ENCODE data around the gene METRN. TPM values are rescaled to one million over a fixed set of nuclear protein-coding genes. Genes with fewer than 3 reads are reported as not detected.

Gene METRN
- polyA plus RNA-seq, 1 of the 3 experiments (the other 2 are of a cell fraction): 59.7 TPM

DNA sequence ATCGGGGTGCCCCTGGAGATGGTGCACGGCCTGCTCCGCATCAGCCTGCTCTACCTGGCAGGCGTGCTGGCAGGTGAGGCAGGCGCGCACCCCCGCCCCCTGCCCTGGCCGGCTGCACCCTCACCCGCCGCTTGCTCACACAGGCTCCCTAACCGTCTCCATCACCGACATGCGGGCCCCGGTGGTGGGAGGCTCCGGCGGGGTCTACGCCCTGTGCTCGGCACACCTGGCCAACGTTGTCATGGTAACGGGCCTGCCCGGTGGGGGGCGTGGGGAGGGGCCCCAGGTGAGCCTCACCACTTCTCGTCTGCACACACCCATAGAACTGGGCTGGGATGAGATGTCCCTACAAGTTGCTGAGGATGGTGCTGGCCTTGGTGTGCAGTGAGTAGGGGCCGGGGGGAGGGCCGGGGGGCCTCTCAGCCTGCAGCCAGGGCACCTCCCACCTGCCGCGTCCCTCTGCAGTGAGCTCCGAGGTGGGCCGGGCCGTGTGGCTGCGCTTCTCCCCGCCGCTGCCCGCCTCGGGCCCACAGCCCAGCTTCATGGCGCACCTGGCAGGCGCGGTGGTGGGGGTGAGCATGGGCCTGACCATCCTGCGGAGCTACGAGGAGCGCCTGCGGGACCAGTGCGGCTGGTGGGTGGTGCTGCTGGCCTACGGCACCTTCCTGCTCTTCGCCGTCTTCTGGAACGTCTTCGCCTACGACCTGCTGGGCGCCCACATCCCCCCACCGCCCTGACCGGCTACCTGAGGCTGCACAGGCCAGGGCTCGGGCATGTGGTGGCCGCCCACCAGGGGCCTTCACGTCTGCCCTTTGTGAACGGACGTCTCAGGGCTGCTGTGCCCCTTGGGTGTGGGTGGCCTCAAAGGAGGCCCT lies 37.4 kb upstream of the METRN start:
- H3K27me3 ChIP-seq (ENCODE audit: insufficient read depth): no peaks in the 10 kb centered on the region
- no peaks in the 10 kb centered on the region for H3K9me2 ChIP-seq
- H4K20me1 ChIP-seq (ENCODE audit: insufficient read depth): peaks cover 20% of the 10 kb centered on the region
- TF ChIP-seq TCF12 (IDR thresholded peaks at IDR 0.05) (no peak), FOXJ3 (CRISPR knock-in tag; IDR thresholded peaks at IDR 0.05) (no peak), MXI1 (IDR thresholded peaks at IDR 0.05; ENCODE audit: low read depth, low read length) (no peak), FOSL2 (IDR thresholded peaks at IDR 0.05; ENCODE audit: borderline replicate concordance, low read depth) (no peak), RFX5 (IDR thresholded peaks at IDR 0.05; ENCODE audit: low read length) (no peak), JUND (IDR thresholded peaks at IDR 0.05) (no peak), EP300 (IDR thresholded peaks at IDR 0.05; ENCODE audit: borderline replicate concordance in 1 of 2, low read depth in 1 of 2, low read length in 1 of 2) (no peak), TEAD4 (IDR thresholded peaks at IDR 0.05; ENCODE audit: borderline replicate concordance, insufficient read depth) (no peak), EZH2phosphoT487 (IDR thresholded peaks at IDR 0.05; ENCODE audit: borderline replicate concordance, low read depth) (no peak), RCOR1 (IDR thresholded peaks at IDR 0.05; ENCODE audit: low read length) (no peak), RXRA (IDR thresholded peaks at IDR 0.05; ENCODE audit: borderline replicate concordance, low read depth) (no peak), ELF1 (IDR thresholded peaks at IDR 0.05) (no peak), NRF1 (IDR thresholded peaks at IDR 0.05; ENCODE audit: low read depth, low read length) (no peak)
- TF ChIP-seq, protein P1, sequence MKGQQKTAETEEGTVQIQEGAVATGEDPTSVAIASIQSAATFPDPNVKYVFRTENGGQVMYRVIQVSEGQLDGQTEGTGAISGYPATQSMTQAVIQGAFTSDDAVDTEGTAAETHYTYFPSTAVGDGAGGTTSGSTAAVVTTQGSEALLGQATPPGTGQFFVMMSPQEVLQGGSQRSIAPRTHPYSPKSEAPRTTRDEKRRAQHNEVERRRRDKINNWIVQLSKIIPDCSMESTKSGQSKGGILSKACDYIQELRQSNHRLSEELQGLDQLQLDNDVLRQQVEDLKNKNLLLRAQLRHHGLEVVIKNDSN (IDR thresholded peaks at IDR 0.05; ENCODE audit: borderline replicate concordance, low read depth): no peak
- TF ChIP-seq, protein P2, sequence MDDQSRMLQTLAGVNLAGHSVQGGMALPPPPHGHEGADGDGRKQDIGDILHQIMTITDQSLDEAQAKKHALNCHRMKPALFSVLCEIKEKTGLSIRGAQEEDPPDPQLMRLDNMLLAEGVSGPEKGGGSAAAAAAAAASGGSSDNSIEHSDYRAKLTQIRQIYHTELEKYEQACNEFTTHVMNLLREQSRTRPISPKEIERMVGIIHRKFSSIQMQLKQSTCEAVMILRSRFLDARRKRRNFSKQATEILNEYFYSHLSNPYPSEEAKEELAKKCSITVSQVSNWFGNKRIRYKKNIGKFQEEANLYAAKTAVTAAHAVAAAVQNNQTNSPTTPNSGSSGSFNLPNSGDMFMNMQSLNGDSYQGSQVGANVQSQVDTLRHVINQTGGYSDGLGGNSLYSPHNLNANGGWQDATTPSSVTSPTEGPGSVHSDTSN (IDR thresholded peaks at IDR 0.05): no peak
- TF ChIP-seq, protein P3, sequence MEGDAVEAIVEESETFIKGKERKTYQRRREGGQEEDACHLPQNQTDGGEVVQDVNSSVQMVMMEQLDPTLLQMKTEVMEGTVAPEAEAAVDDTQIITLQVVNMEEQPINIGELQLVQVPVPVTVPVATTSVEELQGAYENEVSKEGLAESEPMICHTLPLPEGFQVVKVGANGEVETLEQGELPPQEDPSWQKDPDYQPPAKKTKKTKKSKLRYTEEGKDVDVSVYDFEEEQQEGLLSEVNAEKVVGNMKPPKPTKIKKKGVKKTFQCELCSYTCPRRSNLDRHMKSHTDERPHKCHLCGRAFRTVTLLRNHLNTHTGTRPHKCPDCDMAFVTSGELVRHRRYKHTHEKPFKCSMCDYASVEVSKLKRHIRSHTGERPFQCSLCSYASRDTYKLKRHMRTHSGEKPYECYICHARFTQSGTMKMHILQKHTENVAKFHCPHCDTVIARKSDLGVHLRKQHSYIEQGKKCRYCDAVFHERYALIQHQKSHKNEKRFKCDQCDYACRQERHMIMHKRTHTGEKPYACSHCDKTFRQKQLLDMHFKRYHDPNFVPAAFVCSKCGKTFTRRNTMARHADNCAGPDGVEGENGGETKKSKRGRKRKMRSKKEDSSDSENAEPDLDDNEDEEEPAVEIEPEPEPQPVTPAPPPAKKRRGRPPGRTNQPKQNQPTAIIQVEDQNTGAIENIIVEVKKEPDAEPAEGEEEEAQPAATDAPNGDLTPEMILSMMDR (IDR thresholded peaks at IDR 0.05): no peak
- H3K36me3 ChIP-seq (replicated peaks in 1 of 2; ENCODE audit: control insufficient read depth in 1 of 2, insufficient read depth in 2 of 2, low read length in 1 of 2): peaks cover 9 to 34% of the 10 kb centered on the region in 2 experiments
- CTCF ChIA-PET: interaction anchor here (0.8 to 2.7 kb wide), 4 partner anchors 9 to 29 kb away, joined by 3 to 17 read pairs (median 4); partner anchors contain the start of gene RHOT2
- peaks cover 8 to 33% of the 10 kb centered on the region in 2 experiments; a peak in 2 of 4 replicates for H3K4me1 ChIP-seq (ENCODE audit: control insufficient read depth in 1 of 2, insufficient read depth in 2 of 2, low read depth in 1 of 2, low read length in 1 of 2)
- no peak overlapping the region for H2AFZ ChIP-seq (ENCODE audit: low read depth)
- H3K4me3 ChIP-seq (ENCODE audit: low read depth in 2 of 2, low read length in 1 of 2): no peak overlapping the region
- DNase-seq: no peak
- no peaks in the 10 kb centered on the region for H3K9me3 ChIP-seq
- no peak overlapping the region for H3K4me2 ChIP-seq
- H3K79me2 ChIP-seq (ENCODE audit: insufficient read depth): peaks cover 22% of the 10 kb centered on the region
- POLR2A ChIA-PET: no interaction called here
- H3F3A ChIP-seq (replicated peaks; ENCODE audit: insufficient read depth): peaks cover 14% of the 10 kb centered on the region
- WGBS (ENCODE audit: low lambda C conversion rate): 97% methylated on average over 29 of the region's 57 CpGs
- no peak overlapping the region for H3K9ac ChIP-seq
- H3K27ac ChIP-seq (ENCODE audit: low read depth in 2 of 2, low read length in 1 of 2): no peak overlapping the region; a peak in 1 of 4 replicates
